ENCODE data around the gene CDH18. TPM values are rescaled to one million over a fixed set of nuclear protein-coding genes. Genes with fewer than 3 reads are reported as not detected.

CDH18 gene
- total RNA-seq, 2 experiments from 2014 or later, result not detected

GRCh38 chr5:19917588-19918122 is 70.3 kb downstream of the CDH18 start:
- Mint-ChIP-seq H3K36me3 (no peaks in the 10 kb centered on the region), H3K9me3 (ENCODE audit: low read depth) (peaks cover 3% of the 10 kb centered on the region), H3K4me1 (no peaks in the 10 kb centered on the region), H3K4me3 (no peak overlapping the region), H3K27ac (no peak overlapping the region), H3K27me3 (no peaks in the 10 kb centered on the region)
- CTCF ChIA-PET, result no interaction called here
- ATAC-seq (no peak), DNase-seq (no peak)

GRCh38 chr5:19910136-19910535 is 77.9 kb downstream of the CDH18 start:
- no peaks in the 10 kb centered on the region for H3K27me3 Mint-ChIP-seq
- ATAC-seq, result no peak
- no peaks in the 10 kb centered on the region for H3K36me3 Mint-ChIP-seq
- CTCF ChIA-PET, result no interaction called here
- no peak overlapping the region for H3K27ac Mint-ChIP-seq
- no peak overlapping the region for H3K4me3 Mint-ChIP-seq
- H3K4me1 Mint-ChIP-seq, result no peaks in the 10 kb centered on the region
- peaks cover 11% of the 10 kb centered on the region for H3K9me3 Mint-ChIP-seq (ENCODE audit: low read depth)
- no peak for DNase-seq

GRCh38 chr5:19904766-19905165 is 83.2 kb downstream of the CDH18 start:
- DNase-seq, result no peak

GRCh38 chr5:19903611-19904010 is 84.4 kb downstream of the CDH18 start:
- Mint-ChIP-seq H3K4me1 (no peaks in the 10 kb centered on the region), H3K9me3 (ENCODE audit: low read depth) (peaks cover 3% of the 10 kb centered on the region), H3K4me3 (no peak overlapping the region), H3K36me3 (no peaks in the 10 kb centered on the region), H3K27me3 (no peaks in the 10 kb centered on the region), H3K27ac (no peak overlapping the region)
- CTCF ChIA-PET, result no interaction called here
- ATAC-seq (no peak), DNase-seq (no peak)

More at GRCh38 chr5:19904766-19905165, 83.2 kb downstream of the CDH18 start:
- ATAC-seq, result no peak
- H3K27me3 Mint-ChIP-seq, result no peaks in the 10 kb centered on the region
- no peak overlapping the region for H3K27ac Mint-ChIP-seq
- H3K36me3 Mint-ChIP-seq, result no peaks in the 10 kb centered on the region
- peaks cover 3% of the 10 kb centered on the region for H3K9me3 Mint-ChIP-seq (ENCODE audit: low read depth)
- H3K4me1 Mint-ChIP-seq, result no peaks in the 10 kb centered on the region
- no peak overlapping the region for H3K4me3 Mint-ChIP-seq
- CTCF ChIA-PET, result no interaction called here

- Mint-ChIP-seq H3K9me3 (ENCODE audit: low read depth) (peaks cover 3% of the 10 kb centered on the region), H3K27me3 (no peaks in the 10 kb centered on the region), H3K27ac (no peak overlapping the region), H3K4me1 (no peaks in the 10 kb centered on the region), H3K36me3 (no peaks in the 10 kb centered on the region), H3K4me3 (no peak overlapping the region)
- CTCF ChIA-PET, result no interaction called here
- no peak for DNase-seq
- no peak for ATAC-seq
Observed at GRCh38 chr5:19902316-19902934, 85.6 kb downstream of the CDH18 start.

GRCh38 chr5:19900269-19900668 is 87.7 kb downstream of the CDH18 start:
- Mint-ChIP-seq H3K4me3 (no peak overlapping the region), H3K4me1 (no peaks in the 10 kb centered on the region), H3K36me3 (no peaks in the 10 kb centered on the region), H3K27me3 (no peaks in the 10 kb centered on the region), H3K9me3 (ENCODE audit: low read depth) (no peaks in the 10 kb centered on the region), H3K27ac (no peak overlapping the region)
- DNase-seq (no peak), ATAC-seq (no peak)
- CTCF ChIA-PET, result no interaction called here

GRCh38 chr5:19891658-19892057 is 96.3 kb downstream of the CDH18 start:
- DNase-seq (no peak), ATAC-seq (no peak)
- H3K27me3 Mint-ChIP-seq, result no peaks in the 10 kb centered on the region
- H3K27ac Mint-ChIP-seq, result no peak overlapping the region
- CTCF ChIA-PET, result no interaction called here
- no peaks in the 10 kb centered on the region for H3K4me1 Mint-ChIP-seq
- H3K4me3 Mint-ChIP-seq, result no peak overlapping the region
- no peaks in the 10 kb centered on the region for H3K36me3 Mint-ChIP-seq
- H3K9me3 Mint-ChIP-seq (ENCODE audit: low read depth), result no peaks in the 10 kb centered on the region

- Mint-ChIP-seq H3K4me1 (no peaks in the 10 kb centered on the region), H3K36me3 (no peaks in the 10 kb centered on the region), H3K27me3 (no peaks in the 10 kb centered on the region), H3K9me3 (ENCODE audit: low read depth) (peaks cover 2% of the 10 kb centered on the region), H3K27ac (no peak overlapping the region), H3K4me3 (no peak overlapping the region)
- no peak for ATAC-seq
- DNase-seq, result no peak
- CTCF ChIA-PET, result no interaction called here
Observed at GRCh38 chr5:19886123-19886917, 101.7 kb downstream of the CDH18 start.

- peaks cover 2% of the 10 kb centered on the region for H3K9me3 Mint-ChIP-seq (ENCODE audit: low read depth)
- CTCF ChIA-PET, result no interaction called here
- no peak overlapping the region for H3K27ac Mint-ChIP-seq
- no peak for DNase-seq
- no peaks in the 10 kb centered on the region for H3K4me1 Mint-ChIP-seq
- no peaks in the 10 kb centered on the region for H3K27me3 Mint-ChIP-seq
- ATAC-seq, result no peak
- H3K4me3 Mint-ChIP-seq, result no peak overlapping the region
- no peaks in the 10 kb centered on the region for H3K36me3 Mint-ChIP-seq
Observed at GRCh38 chr5:19885040-19885824, 102.8 kb downstream of the CDH18 start.

GRCh38 chr5:19880859-19881436 is 107.1 kb downstream of the CDH18 start:
- Mint-ChIP-seq H3K9me3 (ENCODE audit: low read depth) (peaks cover 2% of the 10 kb centered on the region), H3K27ac (no peak overlapping the region), H3K4me3 (no peak overlapping the region), H3K4me1 (no peaks in the 10 kb centered on the region), H3K27me3 (no peaks in the 10 kb centered on the region), H3K36me3 (no peaks in the 10 kb centered on the region)
- no peak for ATAC-seq
- CTCF ChIA-PET, result no interaction called here
- no peak for DNase-seq

GRCh38 chr5:19880458-19880857 is 107.5 kb downstream of the CDH18 start:
- peaks cover 2% of the 10 kb centered on the region for H3K9me3 Mint-ChIP-seq (ENCODE audit: low read depth)

GRCh38 chr5:19874811-19875210 is 113.2 kb downstream of the CDH18 start:
- Mint-ChIP-seq H3K27ac (no peak overlapping the region), H3K36me3 (no peaks in the 10 kb centered on the region), H3K4me1 (no peaks in the 10 kb centered on the region), H3K9me3 (ENCODE audit: low read depth) (peaks cover 3% of the 10 kb centered on the region), H3K27me3 (no peaks in the 10 kb centered on the region), H3K4me3 (no peak overlapping the region)
- ATAC-seq, result no peak
- DNase-seq, result no peak
- CTCF ChIA-PET, result no interaction called here

More at GRCh38 chr5:19880458-19880857, 107.5 kb downstream of the CDH18 start:
- Mint-ChIP-seq H3K27ac (no peak overlapping the region), H3K27me3 (no peaks in the 10 kb centered on the region), H3K36me3 (no peaks in the 10 kb centered on the region), H3K4me1 (no peaks in the 10 kb centered on the region), H3K4me3 (no peak overlapping the region)
- DNase-seq, result no peak
- no peak for ATAC-seq
- CTCF ChIA-PET, result no interaction called here

- no peak for DNase-seq
- Mint-ChIP-seq H3K9me3 (ENCODE audit: low read depth) (peaks cover 11% of the 10 kb centered on the region), H3K36me3 (no peaks in the 10 kb centered on the region), H3K4me3 (no peak overlapping the region), H3K27me3 (no peaks in the 10 kb centered on the region), H3K27ac (no peak overlapping the region), H3K4me1 (no peaks in the 10 kb centered on the region)
- CTCF ChIA-PET, result no interaction called here
- no peak for ATAC-seq
Observed at GRCh38 chr5:19866090-19866450, 121.9 kb downstream of the CDH18 start.
